A549 (cell line): Measurements from ENCODE around the gene GLTPD2.

Experiments used
- HDAC2 ChIP-seq: fragments of 200-600 bp; sonication (generic); IDR thresholded peaks from 2 replicates; pipeline ENCODE4 v1.6.1; 2016
- RAD21 ChIP-seq, 2 experiments: fragments of >200 bp in 1 of 2; sonication (Bioruptor Twin) in 1 of 2; formaldehyde crosslinking in 1 of 2; IDR thresholded peaks in 1 of 2; conservative IDR thresholded peaks in 1 of 2; 2 replicates in 1 of 2; 3 replicates in 1 of 2; pipeline ENCODE4 v1.6.1; 2012 to 2018; ENCODE audit warnings: inconsistent platforms in 1 of 2
- TF ChIP-seq, protein P1 (sequence below): fragments of >200 bp; sonication (Bioruptor Twin); formaldehyde crosslinking; IDR thresholded peaks from 3 replicates; pipeline ENCODE4 v1.6.1; 2016

DNA sequence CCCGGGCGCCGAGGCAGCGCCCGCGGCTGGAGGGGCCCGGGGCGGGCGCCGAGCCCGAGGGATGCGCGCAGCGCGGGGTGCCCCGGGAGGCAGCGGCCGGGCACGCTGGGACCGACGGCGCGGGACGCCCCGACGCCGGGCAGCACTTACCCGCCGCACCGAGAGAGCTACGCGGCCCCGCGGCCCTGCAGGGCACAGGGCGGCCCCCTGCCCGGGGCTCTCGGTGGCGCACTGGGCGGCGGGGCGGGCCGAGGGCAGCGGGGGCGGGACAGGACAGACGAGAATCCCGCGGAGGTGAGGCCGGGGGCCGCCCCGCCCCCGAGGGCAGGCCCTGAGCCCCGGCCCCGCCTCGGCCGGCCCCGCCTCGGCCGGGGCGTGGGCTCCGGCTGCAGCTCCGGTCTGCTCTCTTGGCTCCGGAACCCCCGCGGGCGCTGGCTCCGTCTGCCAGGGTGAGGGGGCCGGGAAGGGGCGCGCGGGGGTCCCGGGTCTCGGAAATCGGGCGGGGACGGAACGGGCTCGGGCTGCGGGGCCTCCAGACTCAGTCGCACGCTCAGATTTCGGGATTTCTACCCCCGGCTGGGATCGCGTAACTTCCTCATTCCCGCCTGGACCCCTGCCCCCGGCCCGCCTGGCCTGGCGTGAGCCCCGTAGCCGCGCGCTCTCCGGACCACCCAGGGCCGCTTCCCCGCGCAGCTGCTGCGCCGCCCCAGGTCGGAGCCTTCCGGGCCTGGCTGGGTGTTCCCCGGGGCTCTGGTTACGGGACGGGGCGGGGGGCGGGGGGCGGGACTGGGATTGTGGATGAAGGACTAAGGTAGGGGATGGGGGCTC, 18.2 kb downstream of the GLTPD2 start, which contains the start of gene PLD2:
- TF ChIP-seq, protein P1, sequence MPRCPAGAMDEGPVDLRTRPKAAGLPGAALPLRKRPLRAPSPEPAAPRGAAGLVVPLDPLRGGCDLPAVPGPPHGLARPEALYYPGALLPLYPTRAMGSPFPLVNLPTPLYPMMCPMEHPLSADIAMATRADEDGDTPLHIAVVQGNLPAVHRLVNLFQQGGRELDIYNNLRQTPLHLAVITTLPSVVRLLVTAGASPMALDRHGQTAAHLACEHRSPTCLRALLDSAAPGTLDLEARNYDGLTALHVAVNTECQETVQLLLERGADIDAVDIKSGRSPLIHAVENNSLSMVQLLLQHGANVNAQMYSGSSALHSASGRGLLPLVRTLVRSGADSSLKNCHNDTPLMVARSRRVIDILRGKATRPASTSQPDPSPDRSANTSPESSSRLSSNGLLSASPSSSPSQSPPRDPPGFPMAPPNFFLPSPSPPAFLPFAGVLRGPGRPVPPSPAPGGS: peak; percentile 91; the same call in 2 of the 3 replicates
- TF ChIP-seq RAD21 (conservative IDR thresholded peaks at IDR 0.05 in 1 of 2, IDR thresholded peaks at IDR 0.05 in 1 of 2) (no peak), HDAC2 (no peak)
